ENCODE measurements around the gene ERCC6L2.

ERCC6L2 gene

GRCh38 chr9:95870352-95870751 lies 5.1 kb upstream of the ERCC6L2 start:
- no peak for DNase-seq (ENCODE audit: low spot score)

GRCh38 chr9:95870906-95871305 lies 4.6 kb upstream of the ERCC6L2 start:
- no peak for DNase-seq (ENCODE audit: low spot score)

GRCh38 chr9:95874303-95874988 lies 1.0 kb upstream of the ERCC6L2 start:
- peak; percentile 26 for DNase-seq (ENCODE audit: low spot score)

GRCh38 chr9:95874989-95875304 lies 544 bp upstream of the ERCC6L2 start:
- DNase-seq (ENCODE audit: low spot score), result peak; percentile 43

GRCh38 chr9:95876138-95876444 lies 600 bp downstream of the ERCC6L2 start:
- no peak for DNase-seq (ENCODE audit: low spot score)

- peak; percentile 29 for DNase-seq (ENCODE audit: low spot score)
These were observed 1.1 kb downstream of the ERCC6L2 start for GRCh38 chr9:95876595-95876994.

GRCh38 chr9:95877984-95878383 lies 2.5 kb downstream of the ERCC6L2 start:
- no peak for DNase-seq (ENCODE audit: low spot score)

GRCh38 chr9:95879591-95879990 lies 4.1 kb downstream of the ERCC6L2 start:
- DNase-seq (ENCODE audit: low spot score), result no peak

- DNase-seq (ENCODE audit: low spot score), result no peak
These were observed 4.7 kb downstream of the ERCC6L2 start for GRCh38 chr9:95880021-95880690.

- DNase-seq (ENCODE audit: low spot score), result no peak
These were observed 12.5 kb downstream of the ERCC6L2 start for GRCh38 chr9:95887926-95888497.

GRCh38 chr9:95890594-95890993 lies 15.1 kb downstream of the ERCC6L2 start:
- no peak for DNase-seq (ENCODE audit: low spot score)

GRCh38 chr9:95891067-95891671 lies 15.7 kb downstream of the ERCC6L2 start:
- no peak for DNase-seq (ENCODE audit: low spot score)

- DNase-seq (ENCODE audit: low spot score), result no peak
These were observed 17.2 kb downstream of the ERCC6L2 start for GRCh38 chr9:95892690-95893089.

GRCh38 chr9:95896580-95896979 lies 21.1 kb downstream of the ERCC6L2 start:
- DNase-seq (ENCODE audit: low spot score), result no peak

- peak; percentile 37 for DNase-seq (ENCODE audit: low spot score)
These were observed 26.0 kb downstream of the ERCC6L2 start for GRCh38 chr9:95901506-95901905.

GRCh38 chr9:95903398-95903797 lies 27.9 kb downstream of the ERCC6L2 start:
- DNase-seq (ENCODE audit: low spot score), result no peak

- no peak for DNase-seq (ENCODE audit: low spot score)
These were observed 32.3 kb downstream of the ERCC6L2 start for GRCh38 chr9:95907794-95908193.

GRCh38 chr9:95910023-95910707 lies 34.7 kb downstream of the ERCC6L2 start:
- no peak for DNase-seq (ENCODE audit: low spot score)

- no peak for DNase-seq (ENCODE audit: low spot score)
These were observed 35.4 kb downstream of the ERCC6L2 start for GRCh38 chr9:95910770-95911340.

GRCh38 chr9:95912773-95913172 lies 37.3 kb downstream of the ERCC6L2 start:
- DNase-seq (ENCODE audit: low spot score), result no peak

GRCh38 chr9:95920017-95920416 lies 44.5 kb downstream of the ERCC6L2 start:
- DNase-seq (ENCODE audit: low spot score), result no peak

GRCh38 chr9:95923794-95924193 lies 48.3 kb downstream of the ERCC6L2 start:
- DNase-seq (ENCODE audit: low spot score), result no peak
